Mesenchymal stem cell (in vitro differentiated cells and primary cell): ENCODE data around the gene PIANP.

Source experiments
- DNase-seq: peaks from one replicate; pipeline ENCODE4 v3.0.0-alpha.2; 2013
- H2AFZ ChIP-seq: one replicate; pipeline ENCODE4 v1.6.1; 2013; ENCODE audit warnings: low read depth, mild to moderate bottlenecking, control low read depth, inconsistent platforms, low read length, moderate library complexity
- H2AK5ac ChIP-seq: 2 replicates; pipeline ENCODE4 v1.6.1; 2013; ENCODE audit warnings: low read length, moderate library complexity, mild to moderate bottlenecking, inconsistent platforms; ENCODE audit not compliant: severe bottlenecking
- H2BK120ac ChIP-seq: one replicate; pipeline ENCODE4 v1.6.1; 2013; ENCODE audit warnings: low read depth, mild to moderate bottlenecking, inconsistent platforms, low read length, moderate library complexity
- H2BK12ac ChIP-seq, 2 experiments: one replicate each; pipeline ENCODE4 v1.6.1; 2013; ENCODE audit warnings: inconsistent platforms in 2 of 2, low read length in 2 of 2, mild to moderate bottlenecking in 2 of 2, moderate library complexity in 2 of 2, control low read depth in 1 of 2
- H2BK15ac ChIP-seq: one replicate; pipeline ENCODE4 v1.6.1; 2013; ENCODE audit warnings: mild to moderate bottlenecking, low read depth, inconsistent platforms; ENCODE audit not compliant: poor library complexity, severe bottlenecking
- H2BK5ac ChIP-seq: 2 replicates; pipeline ENCODE4 v1.6.1; 2013; ENCODE audit warnings: low read depth, mild to moderate bottlenecking, low read length, control low read depth, inconsistent platforms; ENCODE audit not compliant: poor library complexity, severe bottlenecking
- H3K14ac ChIP-seq, 2 experiments: one replicate each; pipeline ENCODE4 v1.6.1; 2013; ENCODE audit warnings: inconsistent platforms in 2 of 2, low read length in 2 of 2, control low read depth in 1 of 2, mild to moderate bottlenecking in 1 of 2, moderate library complexity in 1 of 2
- H3K18ac ChIP-seq, 2 experiments: one replicate each; pipeline ENCODE4 v1.6.1; 2013; ENCODE audit warnings: inconsistent platforms in 2 of 2, low read length in 2 of 2, control low read depth in 1 of 2, low read depth in 1 of 2, mild to moderate bottlenecking in 1 of 2
- H3K23ac ChIP-seq, 2 experiments: one replicate each; pipeline ENCODE4 v1.6.1; 2013; ENCODE audit warnings: inconsistent platforms in 2 of 2, low read length in 2 of 2, mild to moderate bottlenecking in 2 of 2, moderate library complexity in 2 of 2, control low read depth in 1 of 2
- H3K27ac ChIP-seq: 2 replicates; pipeline ENCODE4 v1.5.1; 2013; ENCODE audit warnings: mild to moderate bottlenecking, moderate library complexity, low read length, control low read depth, inconsistent platforms; ENCODE audit not compliant: poor library complexity, severe bottlenecking
- H3K27me3 ChIP-seq, 2 experiments: 2 replicates each; pipeline versions ENCODE4 v1.6.1 to v1.7.0; 2013; ENCODE audit warnings: low read length in 2 of 2, mild to moderate bottlenecking in 2 of 2, moderate library complexity in 2 of 2, control low read depth in 1 of 2, inconsistent platforms in 1 of 2; ENCODE audit not compliant: control insufficient read depth in 1 of 2, insufficient read depth in 1 of 2
- H3K36me3 ChIP-seq, 2 experiments: 2 replicates each; pipeline versions ENCODE4 v1.6.1 to v1.7.0; 2013; ENCODE audit warnings: low read length in 2 of 2, control low read depth in 1 of 2, inconsistent platforms in 1 of 2, low read depth in 1 of 2, mild to moderate bottlenecking in 1 of 2; ENCODE audit not compliant: insufficient read depth in 2 of 2, control insufficient read depth in 1 of 2
- H3K4ac ChIP-seq, 2 experiments: one replicate each; pipeline ENCODE4 v1.6.1; 2013; ENCODE audit warnings: inconsistent platforms in 2 of 2, low read length in 2 of 2, mild to moderate bottlenecking in 2 of 2, moderate library complexity in 2 of 2, control low read depth in 1 of 2, low read depth in 1 of 2
- H3K4me1 ChIP-seq: 2 replicates; pipeline ENCODE4 v1.6.1; 2013; ENCODE audit warnings: low read depth, low read length, control low read depth; ENCODE audit not compliant: control insufficient read depth, insufficient read depth
- H3K4me2 ChIP-seq: 2 replicates; pipeline ENCODE4 v1.6.1; 2013; ENCODE audit warnings: low read length, mild to moderate bottlenecking, inconsistent platforms; ENCODE audit not compliant: poor library complexity, severe bottlenecking
- H3K4me3 ChIP-seq, 2 experiments: 2 replicates each; pipeline versions ENCODE4 v1.5.1 to v1.7.0; 2013; ENCODE audit warnings: low read length in 2 of 2, mild to moderate bottlenecking in 2 of 2, control low read depth in 1 of 2, low read depth in 1 of 2; ENCODE audit not compliant: insufficient read depth in 1 of 2
- H3K79me1 ChIP-seq: replicated peaks from 2 replicates; pipeline ENCODE4 v1.6.1; 2013; ENCODE audit warnings: mild to moderate bottlenecking, control low read depth, low read length, inconsistent platforms; ENCODE audit not compliant: poor library complexity, severe bottlenecking
- H3K9ac ChIP-seq: 2 replicates; pipeline ENCODE4 v1.7.0; 2013; ENCODE audit warnings: mild to moderate bottlenecking, low read length, moderate library complexity
- H3K9me3 ChIP-seq: 2 replicates; pipeline ENCODE4 v1.7.0; 2013; ENCODE audit warnings: mild to moderate bottlenecking, low read length; ENCODE audit not compliant: control insufficient read depth
- H4K8ac ChIP-seq: one replicate; pipeline ENCODE4 v1.6.1; 2013; ENCODE audit warnings: inconsistent platforms, mild to moderate bottlenecking, low read length, moderate library complexity
- H4K91ac ChIP-seq: one replicate; pipeline ENCODE4 v1.6.1; 2013; ENCODE audit warnings: mild to moderate bottlenecking, low read length, inconsistent platforms
- WGBS: methylation state at CpG from one replicate; pipeline ENCODE4 v1.1.7; 2013; ENCODE audit warnings: mixed read lengths; 5-methylcytosine and 5-hydroxymethylcytosine counted together

PIANP gene

DNA sequence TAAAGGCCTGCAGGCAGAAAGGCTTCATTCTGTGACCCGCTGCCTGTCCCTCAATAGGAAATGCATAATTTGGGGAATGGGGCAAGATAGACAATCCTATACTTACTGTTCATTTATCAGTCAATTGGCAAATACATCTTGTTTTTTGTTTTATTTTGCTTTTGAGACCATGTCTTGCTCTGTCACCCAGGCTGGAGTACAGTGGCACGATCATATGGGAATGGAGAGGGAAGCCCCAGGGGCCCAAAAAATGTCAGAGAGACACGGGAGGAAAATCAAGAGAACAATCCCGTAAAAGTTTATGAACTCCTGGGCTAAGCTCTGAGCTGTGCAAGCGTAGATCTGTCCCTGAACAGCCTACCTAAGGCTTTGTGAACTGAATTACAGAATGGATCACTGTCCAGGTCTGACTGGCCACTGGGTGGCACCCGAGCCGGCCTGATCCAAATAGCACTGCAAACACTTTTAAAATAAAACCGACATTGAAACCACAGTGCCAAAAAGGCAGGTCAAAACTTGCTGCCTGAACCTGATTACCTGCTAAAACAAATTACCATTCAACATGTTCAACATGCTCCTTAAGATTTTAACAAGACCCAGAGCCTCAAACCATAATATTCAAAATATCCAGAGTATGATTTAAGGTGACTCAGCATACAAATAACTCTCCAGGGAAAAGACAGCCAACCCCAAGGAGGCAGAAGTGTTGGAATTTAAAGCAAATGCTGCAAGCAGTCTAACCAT, 35.0 kb upstream of the PIANP start:
- Histone ChIP-seq H2BK120ac (no peak overlapping the region), H2BK15ac (peak overlapping the region; percentile 57), H4K91ac (no peak overlapping the region), H3K36me3 (peaks cover 18 to 36% of the 10 kb centered on the region in 2 experiments), H4K8ac (no peak overlapping the region), H3K27ac (peak overlapping the region; percentile 37), H3K27me3 (no peaks in the 10 kb centered on the region), H3K4ac (no peak overlapping the region), H3K4me3 (peak overlapping the region in 1 of 2 experiments; percentile 17), H2AK5ac (no peak overlapping the region), H3K18ac (no peak overlapping the region), H3K4me2 (no peak overlapping the region), H3K9me3 (no peaks in the 10 kb centered on the region), H2BK5ac (no peak overlapping the region), H3K9ac (peak overlapping the region; percentile 34), H2BK12ac (no peak overlapping the region), H3K79me1 (no peaks in the 10 kb centered on the region), H3K23ac (no peak overlapping the region), H3K14ac (no peak overlapping the region), H3K4me1 (no peaks in the 10 kb centered on the region), H2AFZ (no peak overlapping the region)
- 60% methylated on average over 7 of the region's 8 CpGs for WGBS
- peak; percentile 58 for DNase-seq

DNA sequence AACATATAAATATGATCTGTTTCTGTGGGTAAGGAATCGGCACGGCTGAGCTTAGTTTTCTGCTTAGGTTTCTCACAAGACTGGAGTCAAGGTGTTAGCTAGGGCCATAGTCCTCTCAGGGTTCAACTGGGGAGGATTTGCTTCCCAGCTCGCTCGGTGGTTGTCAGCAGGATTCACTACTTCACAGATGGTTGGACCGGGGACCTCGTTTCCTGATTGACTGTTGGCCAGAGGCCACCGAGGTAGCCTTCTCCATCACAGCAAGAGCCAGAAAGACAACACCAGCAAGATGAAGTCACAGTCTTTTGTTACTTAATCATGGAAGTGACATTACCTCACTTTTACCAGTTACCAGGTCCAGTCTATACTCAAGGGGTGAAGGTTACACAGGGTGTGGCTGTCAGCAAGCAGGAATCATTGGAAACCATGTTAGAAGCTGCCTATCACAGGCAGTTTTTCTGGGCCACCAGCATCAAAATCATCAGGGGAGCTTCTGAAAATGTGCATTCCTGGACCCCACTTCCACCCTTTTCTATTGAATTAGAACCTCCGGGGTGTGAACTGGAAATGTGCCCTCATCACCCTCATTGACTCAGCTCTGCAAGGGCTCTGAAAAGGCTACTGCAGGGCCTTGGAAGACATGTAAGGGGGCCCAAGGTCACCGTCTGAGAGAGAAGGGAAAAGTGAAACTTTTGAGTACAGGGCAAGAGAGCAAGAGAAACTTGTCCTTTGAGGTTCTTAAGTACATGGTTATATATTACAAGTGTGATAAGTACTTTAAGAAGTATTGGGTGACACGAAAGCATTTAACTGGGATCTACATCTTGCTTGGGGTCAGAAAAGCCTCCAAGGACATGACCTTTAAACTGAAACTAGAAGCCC, 34.1 kb upstream of the PIANP start:
- Histone ChIP-seq H3K14ac (no peak overlapping the region), H2BK120ac (no peak overlapping the region), H2BK15ac (no peak overlapping the region), H3K27ac (no peak overlapping the region), H3K79me1 (peaks cover 7% of the 10 kb centered on the region), H2AK5ac (no peak overlapping the region), H3K18ac (no peak overlapping the region), H2BK5ac (no peak overlapping the region), H3K9ac (peak overlapping the region; percentile 34), H3K27me3 (no peaks in the 10 kb centered on the region), H3K4me2 (no peak overlapping the region), H3K4me3 (no peak overlapping the region), H4K8ac (no peak overlapping the region), H4K91ac (no peak overlapping the region), H3K9me3 (no peaks in the 10 kb centered on the region), H3K36me3 (peaks cover 27 to 45% of the 10 kb centered on the region in 2 experiments), H2AFZ (no peak overlapping the region), H3K23ac (no peak overlapping the region), H3K4ac (no peak overlapping the region), H3K4me1 (no peaks in the 10 kb centered on the region), H2BK12ac (no peak overlapping the region)
- WGBS: 94% methylated on average over 10 of the region's 10 CpGs
- DNase-seq: no peak

DNA sequence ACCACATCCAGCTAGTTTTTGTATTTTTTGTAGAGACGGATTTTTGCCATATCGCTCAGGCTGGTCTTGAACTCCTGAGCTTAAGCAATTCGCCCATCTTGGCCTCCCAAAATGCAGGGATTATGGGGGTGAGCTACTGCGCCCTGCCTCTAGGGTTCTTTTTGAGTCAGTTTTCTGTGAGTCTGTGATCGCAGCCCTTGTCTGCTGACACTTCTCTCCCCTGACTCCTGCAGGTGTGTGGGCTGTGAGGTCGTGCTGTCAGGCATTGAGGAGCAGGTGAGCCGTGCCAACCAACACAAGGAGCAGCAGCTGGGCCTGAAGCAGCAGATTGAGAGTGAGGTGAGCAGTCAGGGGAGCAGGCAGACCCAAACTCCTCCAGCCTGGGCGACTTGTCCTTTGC, 29.6 kb upstream of the PIANP start:
- H3K14ac ChIP-seq: no peak overlapping the region
- no peak overlapping the region for H4K8ac ChIP-seq
- no peak overlapping the region for H3K4me2 ChIP-seq
- H2BK12ac ChIP-seq: no peak overlapping the region
- no peak overlapping the region for H3K4ac ChIP-seq
- no peaks in the 10 kb centered on the region for H3K9me3 ChIP-seq
- DNase-seq: no peak
- H3K18ac ChIP-seq: no peak overlapping the region
- H3K4me3 ChIP-seq: no peak overlapping the region
- peaks cover 46 to 74% of the 10 kb centered on the region in 2 experiments for H3K36me3 ChIP-seq
- no peak overlapping the region for H2BK15ac ChIP-seq
- H3K79me1 ChIP-seq: peaks cover 21% of the 10 kb centered on the region
- no peak overlapping the region for H2BK5ac ChIP-seq
- no peak overlapping the region for H4K91ac ChIP-seq
- 88% methylated on average over 8 of the region's 8 CpGs for WGBS
- no peak overlapping the region for H2BK120ac ChIP-seq
- no peak overlapping the region for H2AFZ ChIP-seq
- H3K9ac ChIP-seq: no peak overlapping the region
- H3K27ac ChIP-seq: no peak overlapping the region
- no peaks in the 10 kb centered on the region for H3K27me3 ChIP-seq
- peaks cover 2% of the 10 kb centered on the region for H3K4me1 ChIP-seq
- no peak overlapping the region for H2AK5ac ChIP-seq
- H3K23ac ChIP-seq: no peak overlapping the region

DNA sequence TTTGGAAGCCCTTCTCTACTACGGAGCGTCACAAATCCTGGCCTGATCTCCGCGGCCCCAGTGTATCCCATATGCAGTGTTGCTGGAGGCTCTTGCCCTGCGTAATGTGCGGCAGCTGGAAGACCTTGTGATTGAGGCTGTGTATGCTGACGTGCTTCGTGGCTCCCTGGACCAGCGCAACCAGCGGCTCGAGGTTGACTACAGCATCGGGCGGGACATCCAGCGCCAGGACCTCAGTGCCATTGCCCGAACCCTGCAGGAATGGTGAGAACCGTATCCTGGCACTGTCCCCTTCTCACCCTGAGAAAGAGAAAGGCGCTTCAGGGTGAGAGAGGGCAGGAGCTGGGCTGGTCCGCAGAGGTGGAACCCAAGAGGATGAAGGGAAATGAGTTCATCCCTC, 28.6 kb upstream of the PIANP start:
- no peak for DNase-seq
- Histone ChIP-seq H3K4me1 (peaks cover 6% of the 10 kb centered on the region), H3K9me3 (no peaks in the 10 kb centered on the region), H3K79me1 (peaks cover 21% of the 10 kb centered on the region), H3K4me3 (no peak overlapping the region), H2BK120ac (no peak overlapping the region), H3K4me2 (no peak overlapping the region), H3K18ac (no peak overlapping the region), H4K91ac (no peak overlapping the region), H4K8ac (no peak overlapping the region), H2BK15ac (no peak overlapping the region), H3K23ac (no peak overlapping the region), H2AFZ (no peak overlapping the region), H3K14ac (no peak overlapping the region), H3K27me3 (no peaks in the 10 kb centered on the region), H3K36me3 (peaks cover 40 to 64% of the 10 kb centered on the region in 2 experiments), H2BK12ac (no peak overlapping the region), H2AK5ac (no peak overlapping the region), H2BK5ac (no peak overlapping the region), H3K27ac (no peak overlapping the region), H3K4ac (no peak overlapping the region), H3K9ac (no peak overlapping the region)
- 98% methylated on average over 18 of the region's 18 CpGs for WGBS
